Chondrocyte (in vitro differentiated cells): ENCODE results near the gene LDLRAD4. TPM values are rescaled to one million over a fixed set of nuclear protein-coding genes. Genes with fewer than 3 reads are reported as not detected.

Experiments used
- DNase-seq: peaks from one replicate; pipeline ENCODE4 v3.0.0; 2021; ENCODE audit warnings: mixed read lengths, low spot score
- H3K27ac Mint-ChIP-seq: one replicate; pipeline ENCODE4 v1.8.0; 2021; ENCODE audit warnings: mild to moderate bottlenecking, moderate library complexity, mixed read lengths; ENCODE audit not compliant: unreplicated experiment
- H3K27me3 Mint-ChIP-seq: 2 replicates; pipeline ENCODE4 v1.8.0; 2021; ENCODE audit warnings: low read depth, mixed read lengths
- H3K36me3 Mint-ChIP-seq: 2 replicates; pipeline ENCODE4 v1.8.0; 2021; ENCODE audit warnings: low read depth, mixed read lengths
- H3K4me1 Mint-ChIP-seq: 2 replicates; pipeline ENCODE4 v1.8.0; 2021; ENCODE audit warnings: low read depth, mild to moderate bottlenecking, mixed read lengths
- H3K4me3 Mint-ChIP-seq: one replicate; pipeline ENCODE4 v1.8.0; 2021; ENCODE audit warnings: mild to moderate bottlenecking, moderate library complexity, mixed read lengths; ENCODE audit not compliant: unreplicated experiment
- H3K9me3 Mint-ChIP-seq: 2 replicates; pipeline ENCODE4 v1.8.0; 2021; ENCODE audit warnings: low read depth, mixed read lengths
- CTCF ChIP-seq: fragments of 200-600 bp; sonication (generic); IDR thresholded peaks from 2 replicates; pipeline ENCODE4 v1.5.0; 2021; ENCODE audit warnings: antibody characterized with exemption, mild to moderate bottlenecking, moderate library complexity
- total RNA-seq: library from RNA; stranded (reverse); gene quantifications from 3 replicates; pipeline ENCODE4 v1.2.1, GENCODE V29; 2021

Gene LDLRAD4
- total RNA-seq, 1 donor from 2014 or later = 80.5 TPM

GRCh38 chr18:13369353-13369752 lies 150.8 kb downstream of the LDLRAD4 start:
- no peak for TF ChIP-seq CTCF
- peaks cover 68% of the 10 kb centered on the region for H3K4me1 Mint-ChIP-seq
- no peaks in the 10 kb centered on the region for H3K27me3 Mint-ChIP-seq
- DNase-seq = no peak
- H3K4me3 Mint-ChIP-seq = no peak overlapping the region
- H3K27ac Mint-ChIP-seq = peak overlapping the region; percentile 70
- H3K9me3 Mint-ChIP-seq = no peaks in the 10 kb centered on the region
- H3K36me3 Mint-ChIP-seq = no peaks in the 10 kb centered on the region

- Mint-ChIP-seq H3K4me1 (peaks cover 70% of the 10 kb centered on the region), H3K9me3 (no peaks in the 10 kb centered on the region), H3K27ac (peak overlapping the region; percentile 70), H3K27me3 (no peaks in the 10 kb centered on the region), H3K36me3 (no peaks in the 10 kb centered on the region), H3K4me3 (no peak overlapping the region)
- no peak for DNase-seq
- no peak for TF ChIP-seq CTCF
These were observed 151.4 kb downstream of the LDLRAD4 start for GRCh38 chr18:13369756-13370510.

GRCh38 chr18:13370995-13371625 lies 152.6 kb downstream of the LDLRAD4 start:
- Mint-ChIP-seq H3K27ac (peak overlapping the region; percentile 36), H3K36me3 (no peaks in the 10 kb centered on the region)

GRCh38 chr18:13371689-13372418 lies 153.3 kb downstream of the LDLRAD4 start:
- H3K36me3 Mint-ChIP-seq = no peaks in the 10 kb centered on the region
- TF ChIP-seq CTCF = no peak
- DNase-seq = no peak
- no peaks in the 10 kb centered on the region for H3K27me3 Mint-ChIP-seq
- peaks cover 70% of the 10 kb centered on the region for H3K4me1 Mint-ChIP-seq
- no peak overlapping the region for H3K4me3 Mint-ChIP-seq
- H3K9me3 Mint-ChIP-seq = no peaks in the 10 kb centered on the region
- H3K27ac Mint-ChIP-seq = peak overlapping the region; percentile 36

More at GRCh38 chr18:13370995-13371625, 152.6 kb downstream of the LDLRAD4 start:
- H3K4me1 Mint-ChIP-seq = peaks cover 74% of the 10 kb centered on the region
- H3K4me3 Mint-ChIP-seq = no peak overlapping the region
- H3K27me3 Mint-ChIP-seq = no peaks in the 10 kb centered on the region
- DNase-seq = no peak
- H3K9me3 Mint-ChIP-seq = no peaks in the 10 kb centered on the region
- no peak for TF ChIP-seq CTCF

- peak overlapping the region; percentile 22 for H3K27ac Mint-ChIP-seq
- H3K36me3 Mint-ChIP-seq = no peaks in the 10 kb centered on the region
- no peak for DNase-seq
- TF ChIP-seq CTCF = no peak
- no peak overlapping the region for H3K4me3 Mint-ChIP-seq
- no peaks in the 10 kb centered on the region for H3K9me3 Mint-ChIP-seq
- H3K27me3 Mint-ChIP-seq = no peaks in the 10 kb centered on the region
- H3K4me1 Mint-ChIP-seq = peaks cover 73% of the 10 kb centered on the region
These were observed 154.0 kb downstream of the LDLRAD4 start for GRCh38 chr18:13372531-13372951.
